Activated effector memory CD4-positive, alpha-beta T cell treated with Interleukin-2 at 50 U/mL for 16 hours (primary cell): Measurements from ENCODE around the gene RNPS1.
"Not testable (repeated sequence)": the region's sequence is repeated elsewhere in the genome, so short reads cannot be mapped to it uniquely, and the experiment has no call there.

Experiments used
- DNase-seq: peaks from one replicate; pipeline ENCODE4 v3.0.0-alpha.2; 2020

Gene RNPS1

GRCh38 chr16:2253293-2253692 is 14.6 kb downstream of the RNPS1 start:
- no peak for DNase-seq

GRCh38 chr16:2252806-2253148 is 15.1 kb downstream of the RNPS1 start:
- no peak for DNase-seq

- peak; percentile 71 for DNase-seq
Measured at GRCh38 chr16:2251296-2252111, 16.4 kb downstream of the RNPS1 start, which contains the start of gene ECI1. Gene ECI1, minus strand, starts transcription at chr16:2251587. Its CDS starts 21 bp downstream, at chr16:2251566.

- DNase-seq = no peak
Measured at GRCh38 chr16:2250652-2251295, 17.2 kb downstream of the RNPS1 start.

GRCh38 chr16:2246301-2246885 is 21.5 kb downstream of the RNPS1 start:
- no peak for DNase-seq

- DNase-seq = no peak
Measured at GRCh38 chr16:2244926-2245795, 22.8 kb downstream of the RNPS1 start.

GRCh38 chr16:2244301-2244700 is 23.6 kb downstream of the RNPS1 start:
- DNase-seq = no peak

- no peak for DNase-seq
Measured at GRCh38 chr16:2243781-2244180, 24.1 kb downstream of the RNPS1 start.

GRCh38 chr16:2243031-2243528 is 24.8 kb downstream of the RNPS1 start:
- DNase-seq = no peak

GRCh38 chr16:2242598-2242997 is 25.3 kb downstream of the RNPS1 start:
- DNase-seq = no peak

- not testable (repeated sequence) for DNase-seq
Measured at GRCh38 chr16:2240331-2240730, 27.6 kb downstream of the RNPS1 start.

- DNase-seq = no peak
Measured at GRCh38 chr16:2238838-2239675, 28.9 kb downstream of the RNPS1 start.

GRCh38 chr16:2238150-2238837 is 29.6 kb downstream of the RNPS1 start:
- no peak for DNase-seq

- no peak for DNase-seq
Measured at GRCh38 chr16:2237493-2238149, 30.3 kb downstream of the RNPS1 start.

- no peak for DNase-seq
Measured at GRCh38 chr16:2237102-2237482, 30.8 kb downstream of the RNPS1 start.

GRCh38 chr16:2236337-2237101 is 31.4 kb downstream of the RNPS1 start, which contains the start of gene DNASE1L2:
Gene DNASE1L2, plus strand, starts transcription at chr16:2236444. Its CDS starts 373 bp downstream, at chr16:2236817.
- DNase-seq = no peak

GRCh38 chr16:2235695-2236336 is 32.1 kb downstream of the RNPS1 start:
- DNase-seq = no peak

- DNase-seq = no peak
Measured at GRCh38 chr16:2235234-2235651, 32.7 kb downstream of the RNPS1 start.

GRCh38 chr16:2234813-2235170 is 33.1 kb downstream of the RNPS1 start:
- no peak for DNase-seq
